Stimulated activated CD8-positive, alpha-beta memory T cell treated with anti-CD3 and anti-CD28 coated beads, Interleukin-4, amount 100 ng/mL, for 4 hours (primary cell): ENCODE data around the gene ALOX15B.
"Not testable (repeated sequence)": the region's sequence is repeated elsewhere in the genome, so short reads cannot be mapped to it uniquely, and the experiment has no call there.

Source experiments
- DNase-seq, 2 donors: peaks; one replicate each; pipeline ENCODE4 v3.0.0-alpha.2; 2020; ENCODE audit warnings: low read depth in 2 of 2, low spot score in 1 of 2

Gene ALOX15B

GRCh38 chr17:8061851-8062250 lies 23.0 kb downstream of the ALOX15B start:
- DNase-seq = not testable (repeated sequence)

GRCh38 chr17:8062435-8062806 lies 23.6 kb downstream of the ALOX15B start:
- DNase-seq = no peak

- DNase-seq = no peak
Measured at GRCh38 chr17:8062807-8063483, 24.1 kb downstream of the ALOX15B start.

GRCh38 chr17:8063761-8064534 lies 25.1 kb downstream of the ALOX15B start:
- no peak for DNase-seq

GRCh38 chr17:8064561-8065019 lies 25.7 kb downstream of the ALOX15B start:
- DNase-seq = no peak

GRCh38 chr17:8066841-8067775 lies 28.2 kb downstream of the ALOX15B start:
- DNase-seq = no peak

- no peak for DNase-seq
Measured at GRCh38 chr17:8067806-8068205, 28.9 kb downstream of the ALOX15B start.

GRCh38 chr17:8068736-8069586 lies 30.1 kb downstream of the ALOX15B start:
- DNase-seq = no peak

GRCh38 chr17:8069587-8069860 lies 30.7 kb downstream of the ALOX15B start:
- DNase-seq = no peak

- no peak for DNase-seq
Measured at GRCh38 chr17:8071496-8071895, 32.6 kb downstream of the ALOX15B start.

- DNase-seq = no peak
Measured at GRCh38 chr17:8072341-8072728, 33.5 kb downstream of the ALOX15B start.

- DNase-seq = no peak
Measured at GRCh38 chr17:8072729-8073461, 34.0 kb downstream of the ALOX15B start.

- peak; percentile 72 to 79 for DNase-seq
Measured at GRCh38 chr17:8073627-8074484, 35.0 kb downstream of the ALOX15B start.

GRCh38 chr17:8074554-8074953 lies 35.7 kb downstream of the ALOX15B start:
- DNase-seq = no peak

- no peak for DNase-seq
Measured at GRCh38 chr17:8075081-8075480, 36.2 kb downstream of the ALOX15B start.

- DNase-seq = no peak
Measured at GRCh38 chr17:8075574-8076342, 36.9 kb downstream of the ALOX15B start.

- no peak for DNase-seq
Measured at GRCh38 chr17:8076502-8077266, 37.8 kb downstream of the ALOX15B start.

- DNase-seq = not testable (repeated sequence)
Measured at GRCh38 chr17:8077939-8078338, 39.1 kb downstream of the ALOX15B start.
